Superior temporal gyrus (tissue), 1 donor: Measurements from ENCODE around the gene ITM2C.

ENCODE experiments used
- DNase-seq: peaks from one replicate; pipeline ENCODE4 v3.0.0-alpha.2; 2016; ENCODE audit errors: extremely low spot score

ITM2C gene

DNA sequence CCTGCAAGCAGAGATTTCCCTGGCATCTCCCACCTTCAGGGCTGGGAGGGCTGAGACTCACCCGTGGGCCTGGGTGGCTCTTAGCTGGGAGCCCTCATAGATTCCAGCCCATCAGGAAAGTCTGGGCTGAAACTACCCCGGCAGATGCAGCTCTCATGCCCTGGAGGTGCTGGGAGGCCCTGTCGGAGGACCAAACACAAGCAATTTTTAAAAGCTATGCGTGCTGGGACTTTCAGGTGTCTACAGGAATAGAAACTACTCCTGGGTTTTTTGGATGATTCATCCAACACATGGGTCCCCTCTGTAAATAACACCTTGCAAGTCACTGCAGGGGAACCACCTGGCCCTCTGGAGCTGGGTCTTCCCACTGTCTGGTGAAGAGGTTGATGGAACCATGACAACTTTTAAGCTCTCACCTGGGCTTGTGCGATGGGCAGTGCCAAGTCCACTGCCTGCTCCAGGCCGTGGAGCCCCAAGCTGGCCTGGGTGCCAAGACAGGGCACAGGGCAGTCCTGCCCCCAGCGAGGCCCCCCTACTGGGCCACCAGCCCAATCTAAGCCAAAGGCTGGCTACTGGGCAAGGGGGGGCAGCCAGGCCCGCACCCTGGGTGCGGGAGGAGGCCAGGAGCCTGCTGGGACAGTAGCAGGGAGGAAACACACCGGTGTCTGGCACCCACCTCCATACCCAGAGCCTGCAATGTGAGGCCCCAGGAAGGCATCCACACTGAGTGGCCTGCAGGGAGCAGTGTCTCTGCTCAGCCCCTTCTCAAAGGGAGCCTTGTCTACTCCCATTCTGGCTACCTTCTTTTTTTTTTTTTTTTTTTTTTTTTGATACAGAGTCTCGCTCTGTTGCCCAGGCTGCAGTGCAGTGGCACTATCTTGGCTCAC lies 61.4 kb downstream of the ITM2C start:
- no peak for DNase-seq

- no peak for DNase-seq
Measured at GRCh38 chr2:230927711-230928341, 63.1 kb downstream of the ITM2C start.
